Astrocyte (in vitro differentiated cells and primary cell): ENCODE measurements around the gene CHTOP.

ENCODE experiments used
- EZH2 ChIP-seq: IDR thresholded peaks from 2 replicates; pipeline ENCODE4 v1.6.1; 2012; ENCODE audit warnings: mild to moderate bottlenecking, low read length, inconsistent platforms; ENCODE audit not compliant: insufficient read depth
- TF ChIP-seq, protein P1 (sequence below): IDR thresholded peaks from 2 replicates; pipeline ENCODE4 v1.5.1; 2011; ENCODE audit warnings: low read depth, mild to moderate bottlenecking, inconsistent platforms, low read length, moderate library complexity; ENCODE audit not compliant: insufficient read depth

DNA sequence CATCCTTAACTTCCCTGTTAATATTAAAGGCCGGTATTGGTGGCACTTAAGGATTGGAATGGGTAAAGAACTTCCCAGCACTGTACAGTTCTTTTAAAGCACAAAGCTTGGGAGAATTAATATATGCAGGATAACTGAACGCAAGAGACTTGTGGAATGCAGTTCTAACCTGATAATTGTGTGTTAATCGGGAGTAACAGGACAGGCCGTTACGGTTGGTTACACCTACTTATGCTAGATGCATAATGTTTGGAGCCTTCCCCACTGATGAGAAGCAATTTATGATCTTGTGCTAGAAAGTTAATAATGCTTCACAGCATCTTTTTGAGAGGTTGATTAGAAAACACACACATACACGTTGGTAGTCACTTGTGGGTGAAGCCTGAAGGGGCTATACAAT lies 7.0 kb downstream of the CHTOP start:
- no peak for TF ChIP-seq EZH2
- TF ChIP-seq, protein P1, sequence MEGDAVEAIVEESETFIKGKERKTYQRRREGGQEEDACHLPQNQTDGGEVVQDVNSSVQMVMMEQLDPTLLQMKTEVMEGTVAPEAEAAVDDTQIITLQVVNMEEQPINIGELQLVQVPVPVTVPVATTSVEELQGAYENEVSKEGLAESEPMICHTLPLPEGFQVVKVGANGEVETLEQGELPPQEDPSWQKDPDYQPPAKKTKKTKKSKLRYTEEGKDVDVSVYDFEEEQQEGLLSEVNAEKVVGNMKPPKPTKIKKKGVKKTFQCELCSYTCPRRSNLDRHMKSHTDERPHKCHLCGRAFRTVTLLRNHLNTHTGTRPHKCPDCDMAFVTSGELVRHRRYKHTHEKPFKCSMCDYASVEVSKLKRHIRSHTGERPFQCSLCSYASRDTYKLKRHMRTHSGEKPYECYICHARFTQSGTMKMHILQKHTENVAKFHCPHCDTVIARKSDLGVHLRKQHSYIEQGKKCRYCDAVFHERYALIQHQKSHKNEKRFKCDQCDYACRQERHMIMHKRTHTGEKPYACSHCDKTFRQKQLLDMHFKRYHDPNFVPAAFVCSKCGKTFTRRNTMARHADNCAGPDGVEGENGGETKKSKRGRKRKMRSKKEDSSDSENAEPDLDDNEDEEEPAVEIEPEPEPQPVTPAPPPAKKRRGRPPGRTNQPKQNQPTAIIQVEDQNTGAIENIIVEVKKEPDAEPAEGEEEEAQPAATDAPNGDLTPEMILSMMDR = no peak
